HFFc6 (cell line): ENCODE measurements around the gene PPM1B. TPM values are rescaled to one million over a fixed set of nuclear protein-coding genes. Genes with fewer than 3 reads are reported as not detected.

ENCODE experiments used
- DNase-seq: peaks from one replicate; pipeline ENCODE4 v3.0.0-alpha.2; 2018
- H3K27ac Mint-ChIP-seq: 2 replicates; pipeline ENCODE4 v1.8.0; 2020; ENCODE audit warnings: mild to moderate bottlenecking, mixed read lengths
- H3K27me3 Mint-ChIP-seq: 2 replicates; pipeline ENCODE4 v1.8.0; 2021; ENCODE audit warnings: mild to moderate bottlenecking, moderate library complexity, mixed read lengths; ENCODE audit not compliant: insufficient read depth
- H3K36me3 Mint-ChIP-seq: 2 replicates; pipeline ENCODE4 v1.8.0; 2021; ENCODE audit warnings: low read depth, mixed read lengths
- H3K4me1 Mint-ChIP-seq: 2 replicates; pipeline ENCODE4 v1.8.0; 2020; ENCODE audit warnings: low read depth, mixed read lengths
- H3K4me3 Mint-ChIP-seq: 2 replicates; pipeline ENCODE4 v1.8.0; 2020; ENCODE audit warnings: mild to moderate bottlenecking, moderate library complexity, mixed read lengths
- H3K9me3 Mint-ChIP-seq: 2 replicates; pipeline ENCODE4 v1.8.0; 2020; ENCODE audit warnings: mild to moderate bottlenecking, mixed read lengths
- CTCF ChIP-seq: fragments of 200-600 bp; sonication (generic); IDR thresholded peaks from 2 replicates; pipeline ENCODE4 v1.5.0; 2021; ENCODE audit warnings: antibody characterized with exemption, mild to moderate bottlenecking
- total RNA-seq, 6 experiments: library from RNA; stranded (reverse); fragmentation: NEBNext Ultra II Directional; extraction: Animal tissue kit (Norgen Biotek cat#: 25700); gene quantifications; 2 replicates in 1 of 6; 3 replicates in 5 of 6; pipeline ENCODE4 v1.2.3, GENCODE V29; 2021

The PPM1B gene
- total RNA-seq, 6 experiments from 2014 or later, result 22.8 to 31.6 (median 27.1) TPM

- no peaks in the 10 kb centered on the region for H3K36me3 Mint-ChIP-seq
- no peaks in the 10 kb centered on the region for H3K9me3 Mint-ChIP-seq
- peaks cover 5% of the 10 kb centered on the region; the same call in 1 of the 2 replicates for H3K27me3 Mint-ChIP-seq
- DNase-seq, result peak; percentile 11
- no peak overlapping the region for H3K27ac Mint-ChIP-seq
- H3K4me1 Mint-ChIP-seq, result peaks cover 11% of the 10 kb centered on the region
- H3K4me3 Mint-ChIP-seq, result no peak overlapping the region
- TF ChIP-seq CTCF, result no peak
Measured at GRCh38 chr2:44155666-44156446, 12.8 kb upstream of the PPM1B start.

GRCh38 chr2:44163777-44164176 is 4.9 kb upstream of the PPM1B start:
- Mint-ChIP-seq H3K9me3 (peaks cover 6% of the 10 kb centered on the region), H3K36me3 (peaks cover 11% of the 10 kb centered on the region), H3K27ac (no peak overlapping the region), H3K4me3 (no peak overlapping the region), H3K4me1 (peaks cover 8% of the 10 kb centered on the region), H3K27me3 (peaks cover 3% of the 10 kb centered on the region)
- TF ChIP-seq CTCF, result no peak
- DNase-seq, result no peak

GRCh38 chr2:44164617-44165016 is 4.1 kb upstream of the PPM1B start:
- Mint-ChIP-seq H3K9me3 (peaks cover 6% of the 10 kb centered on the region), H3K36me3 (peaks cover 14% of the 10 kb centered on the region), H3K4me3 (no peak overlapping the region), H3K27me3 (peaks cover 3% of the 10 kb centered on the region), H3K27ac (no peak overlapping the region), H3K4me1 (peaks cover 8% of the 10 kb centered on the region)
- no peak for DNase-seq
- no peak for TF ChIP-seq CTCF

GRCh38 chr2:44166096-44166495 is 2.6 kb upstream of the PPM1B start:
- no peak for TF ChIP-seq CTCF
- Mint-ChIP-seq H3K9me3 (peaks cover 6% of the 10 kb centered on the region), H3K27me3 (peaks cover 3% of the 10 kb centered on the region), H3K4me1 (peaks cover 18% of the 10 kb centered on the region), H3K4me3 (no peak overlapping the region), H3K27ac (no peak overlapping the region), H3K36me3 (peaks cover 16% of the 10 kb centered on the region)
- DNase-seq, result no peak

GRCh38 chr2:44167311-44167907 is 1.3 kb upstream of the PPM1B start:
- Mint-ChIP-seq H3K9me3 (peaks cover 6% of the 10 kb centered on the region), H3K36me3 (peaks cover 16% of the 10 kb centered on the region), H3K27ac (peak overlapping the region; percentile 99), H3K4me1 (peaks cover 23% of the 10 kb centered on the region), H3K27me3 (peaks cover 1% of the 10 kb centered on the region; the same call in 1 of the 2 replicates), H3K4me3 (peak overlapping the region; percentile 96)
- no peak for DNase-seq
- no peak for TF ChIP-seq CTCF
